T-helper 1 cell treated with Interleukin-12 subunit alpha and Interleukin-12 subunit beta and Interleukin-4 antibody, amounts not matched to agents 30 μg/mL and 1 μg/mL, for 36 hours (primary cell): ENCODE results near the gene TNFSF4.
A peak's percentile ranks its signal among the peaks of the same experiment; 100 is the strongest.

Experiments used
- H3K27ac Mint-ChIP-seq: one replicate; pipeline ENCODE4 v1.8.0; 2021; ENCODE audit warnings: mild to moderate bottlenecking, mixed read lengths
- H3K27me3 Mint-ChIP-seq: one replicate; pipeline ENCODE4 v1.8.0; 2021; ENCODE audit warnings: low read depth, mixed read lengths
- H3K36me3 Mint-ChIP-seq: one replicate; pipeline ENCODE4 v1.8.0; 2021; ENCODE audit warnings: low read depth, mixed read lengths
- H3K4me1 Mint-ChIP-seq: one replicate; pipeline ENCODE4 v1.8.0; 2021; ENCODE audit warnings: low read depth, mixed read lengths
- H3K4me3 Mint-ChIP-seq: one replicate; pipeline ENCODE4 v1.8.0; 2021; ENCODE audit warnings: mild to moderate bottlenecking, moderate library complexity, mixed read lengths
- H3K9me3 Mint-ChIP-seq: one replicate; pipeline ENCODE4 v1.8.0; 2021; ENCODE audit warnings: mixed read lengths

The TNFSF4 gene

DNA sequence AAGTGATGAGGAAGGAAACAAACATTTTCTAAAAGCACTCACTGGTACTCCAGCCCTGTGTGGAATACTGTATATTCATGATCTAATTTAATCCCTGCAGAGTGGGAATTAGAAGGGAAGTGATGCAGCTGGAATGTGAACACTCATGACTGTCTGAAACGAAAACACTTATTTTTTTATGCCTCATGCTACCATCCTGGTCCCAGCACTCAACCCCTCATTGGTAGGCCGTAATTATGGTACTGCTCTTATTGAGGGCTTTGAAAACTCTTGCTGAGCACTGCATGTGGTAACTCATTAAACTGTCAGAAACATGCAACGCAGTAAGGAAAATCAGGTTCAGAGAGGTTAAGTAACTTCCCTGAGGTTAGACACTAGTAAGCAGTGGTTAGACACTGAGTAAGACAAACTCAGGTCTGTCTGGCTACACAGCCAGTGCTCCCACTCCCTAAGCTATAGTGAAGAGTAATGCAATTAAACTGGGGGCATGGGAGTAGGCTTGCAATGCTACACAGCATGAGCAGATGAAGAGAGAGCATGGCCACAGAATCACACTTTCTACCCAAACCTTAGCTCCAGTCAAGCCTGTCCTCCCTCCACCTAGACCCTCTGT is 17.3 kb upstream of the TNFSF4 start:
- Mint-ChIP-seq H3K27me3 (no peaks in the 10 kb centered on the region), H3K4me1 (peaks cover 4% of the 10 kb centered on the region), H3K27ac (no peak overlapping the region), H3K4me3 (no peak overlapping the region), H3K9me3 (no peaks in the 10 kb centered on the region), H3K36me3 (no peaks in the 10 kb centered on the region)

DNA sequence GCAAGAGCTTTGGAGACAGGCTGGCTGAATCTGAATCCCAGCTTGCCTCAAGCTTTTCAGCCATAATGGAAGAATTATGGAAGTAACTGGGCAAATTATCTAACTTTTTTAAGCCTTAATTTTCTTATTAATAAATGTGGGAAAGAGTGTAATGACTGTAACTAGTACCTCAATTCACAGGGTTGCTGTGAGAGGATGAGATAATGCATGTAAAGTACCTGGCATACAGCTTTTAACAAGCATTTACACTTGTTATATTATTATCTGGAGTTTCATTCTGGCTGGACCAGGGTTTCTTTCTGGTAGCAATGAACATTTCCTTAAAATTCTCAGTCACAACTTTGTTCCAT is 15.9 kb upstream of the TNFSF4 start:
- peaks cover 5% of the 10 kb centered on the region for H3K27me3 Mint-ChIP-seq
- H3K4me1 Mint-ChIP-seq: peaks cover 4% of the 10 kb centered on the region
- no peak overlapping the region for H3K4me3 Mint-ChIP-seq
- H3K9me3 Mint-ChIP-seq: no peaks in the 10 kb centered on the region
- H3K36me3 Mint-ChIP-seq: no peaks in the 10 kb centered on the region
- H3K27ac Mint-ChIP-seq: no peak overlapping the region

- H3K4me1 Mint-ChIP-seq: peaks cover 4% of the 10 kb centered on the region
- H3K27ac Mint-ChIP-seq: no peak overlapping the region
- H3K9me3 Mint-ChIP-seq: no peaks in the 10 kb centered on the region
- no peaks in the 10 kb centered on the region for H3K36me3 Mint-ChIP-seq
- no peak overlapping the region for H3K4me3 Mint-ChIP-seq
- peaks cover 7% of the 10 kb centered on the region for H3K27me3 Mint-ChIP-seq
These were observed 15.3 kb upstream of the TNFSF4 start for GRCh38 chr1:173222149-173223030.

- Mint-ChIP-seq H3K9me3 (no peaks in the 10 kb centered on the region), H3K4me3 (no peak overlapping the region), H3K27ac (no peak overlapping the region)
These were observed 13.0 kb upstream of the TNFSF4 start for GRCh38 chr1:173220157-173220556.

DNA sequence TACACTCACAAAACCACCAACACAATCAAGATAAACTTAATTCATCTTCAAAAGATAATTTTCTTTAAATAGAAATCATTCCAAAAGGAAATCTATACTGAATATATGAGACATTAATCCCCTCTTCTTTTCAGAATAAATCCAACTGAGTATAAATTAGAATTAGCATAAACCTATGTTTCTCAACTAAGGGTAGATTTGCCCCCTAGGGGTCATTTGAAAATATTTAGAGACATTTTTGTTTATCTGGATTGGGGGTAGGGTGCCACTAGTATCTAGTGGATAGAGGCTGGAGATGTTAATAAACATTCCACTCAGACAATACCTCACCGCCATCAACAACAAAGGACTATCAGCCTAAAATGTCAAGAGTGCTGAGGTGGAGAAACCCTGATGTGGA is 6.5 kb upstream of the TNFSF4 start:
- Mint-ChIP-seq H3K27me3 (peaks cover 31% of the 10 kb centered on the region), H3K36me3 (no peaks in the 10 kb centered on the region), H3K4me3 (no peak overlapping the region), H3K9me3 (no peaks in the 10 kb centered on the region), H3K4me1 (no peaks in the 10 kb centered on the region), H3K27ac (no peak overlapping the region)

More at GRCh38 chr1:173220157-173220556, 13.0 kb upstream of the TNFSF4 start:
- Mint-ChIP-seq H3K36me3 (no peaks in the 10 kb centered on the region), H3K27me3 (peaks cover 7% of the 10 kb centered on the region), H3K4me1 (peaks cover 3% of the 10 kb centered on the region)

DNA sequence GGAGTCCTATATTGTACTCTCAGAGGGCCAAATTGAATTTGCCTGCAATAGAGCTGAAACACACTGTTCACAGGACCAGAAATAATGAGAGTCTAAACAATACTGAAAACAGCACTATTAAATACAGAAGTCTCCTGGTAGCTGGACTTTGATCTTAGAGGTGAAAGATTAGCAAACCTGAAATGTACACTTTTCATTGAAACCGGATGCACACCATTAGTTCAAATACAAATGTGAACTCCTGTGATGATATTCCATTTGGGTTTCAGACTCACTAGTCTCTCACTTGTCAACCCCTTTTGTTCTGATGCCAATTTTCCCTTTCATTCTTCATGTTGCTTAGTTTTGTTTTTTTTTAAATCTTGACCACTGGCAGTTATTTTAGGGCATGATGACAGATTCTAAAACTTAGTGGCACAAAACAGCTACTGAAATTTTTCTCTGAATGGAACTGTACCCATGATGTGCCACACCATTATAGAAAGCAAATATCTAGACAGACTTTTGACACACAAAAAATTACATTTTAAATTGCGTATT is 5.9 kb upstream of the TNFSF4 start:
- H3K36me3 Mint-ChIP-seq: no peaks in the 10 kb centered on the region
- H3K4me3 Mint-ChIP-seq: no peak overlapping the region
- H3K9me3 Mint-ChIP-seq: no peaks in the 10 kb centered on the region
- H3K27ac Mint-ChIP-seq: no peak overlapping the region
- H3K4me1 Mint-ChIP-seq: no peaks in the 10 kb centered on the region
- H3K27me3 Mint-ChIP-seq: peaks cover 27% of the 10 kb centered on the region

GRCh38 chr1:173210716-173211231 is 3.6 kb upstream of the TNFSF4 start:
- H3K4me1 Mint-ChIP-seq: peaks cover 15% of the 10 kb centered on the region

GRCh38 chr1:173210283-173210682 is 3.2 kb upstream of the TNFSF4 start:
- no peak overlapping the region for H3K27ac Mint-ChIP-seq
- no peak overlapping the region for H3K4me3 Mint-ChIP-seq
- H3K9me3 Mint-ChIP-seq: no peaks in the 10 kb centered on the region
- H3K4me1 Mint-ChIP-seq: peaks cover 20% of the 10 kb centered on the region
- H3K27me3 Mint-ChIP-seq: peaks cover 38% of the 10 kb centered on the region
- H3K36me3 Mint-ChIP-seq: peaks cover 1% of the 10 kb centered on the region

More at GRCh38 chr1:173210716-173211231, 3.6 kb upstream of the TNFSF4 start:
- Mint-ChIP-seq H3K4me3 (no peak overlapping the region), H3K27ac (no peak overlapping the region), H3K36me3 (no peaks in the 10 kb centered on the region), H3K9me3 (no peaks in the 10 kb centered on the region), H3K27me3 (peaks cover 34% of the 10 kb centered on the region)

DNA sequence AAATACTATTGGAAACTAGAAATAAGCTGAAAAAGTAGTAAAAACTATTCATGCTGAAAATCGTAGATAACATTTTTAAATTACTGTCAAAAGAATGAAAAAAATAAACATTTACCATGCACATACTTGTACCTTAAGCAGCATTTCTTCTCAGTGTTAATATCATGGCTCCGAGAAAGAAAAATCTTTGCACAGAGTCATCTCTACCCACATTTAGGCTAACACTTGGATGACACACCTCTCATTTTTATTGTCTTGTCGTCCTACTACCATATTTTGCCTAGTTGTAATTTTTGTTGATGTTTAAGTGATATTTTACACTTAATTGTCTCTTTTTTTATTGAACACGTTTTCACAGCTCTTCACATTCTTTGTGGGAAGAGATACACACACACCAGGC is 1.7 kb upstream of the TNFSF4 start:
- H3K27ac Mint-ChIP-seq: no peak overlapping the region
- H3K27me3 Mint-ChIP-seq: peaks cover 38% of the 10 kb centered on the region
- no peak overlapping the region for H3K4me3 Mint-ChIP-seq
- H3K9me3 Mint-ChIP-seq: no peaks in the 10 kb centered on the region
- peaks cover 2% of the 10 kb centered on the region for H3K36me3 Mint-ChIP-seq
- peaks cover 24% of the 10 kb centered on the region for H3K4me1 Mint-ChIP-seq

DNA sequence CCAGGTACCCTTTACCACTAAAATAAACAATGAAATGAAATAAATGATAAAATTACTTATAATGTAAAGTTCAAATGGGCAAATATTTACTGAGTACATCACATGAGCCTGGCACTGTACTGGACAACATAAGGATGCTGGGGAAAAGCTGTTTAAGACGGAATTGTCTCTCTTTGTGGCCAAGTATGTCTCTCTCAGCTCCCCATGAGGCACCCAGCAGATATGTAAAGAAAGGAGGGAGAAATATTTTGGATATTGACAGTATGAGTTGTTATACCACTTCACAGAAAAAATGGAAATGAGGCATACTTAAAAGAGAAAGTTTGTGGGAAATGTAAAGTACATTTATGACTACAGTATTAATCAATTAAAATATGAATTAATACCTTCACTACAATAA is 1.0 kb upstream of the TNFSF4 start:
- Mint-ChIP-seq H3K27ac (no peak overlapping the region), H3K4me1 (peaks cover 24% of the 10 kb centered on the region), H3K36me3 (peaks cover 2% of the 10 kb centered on the region)

DNA sequence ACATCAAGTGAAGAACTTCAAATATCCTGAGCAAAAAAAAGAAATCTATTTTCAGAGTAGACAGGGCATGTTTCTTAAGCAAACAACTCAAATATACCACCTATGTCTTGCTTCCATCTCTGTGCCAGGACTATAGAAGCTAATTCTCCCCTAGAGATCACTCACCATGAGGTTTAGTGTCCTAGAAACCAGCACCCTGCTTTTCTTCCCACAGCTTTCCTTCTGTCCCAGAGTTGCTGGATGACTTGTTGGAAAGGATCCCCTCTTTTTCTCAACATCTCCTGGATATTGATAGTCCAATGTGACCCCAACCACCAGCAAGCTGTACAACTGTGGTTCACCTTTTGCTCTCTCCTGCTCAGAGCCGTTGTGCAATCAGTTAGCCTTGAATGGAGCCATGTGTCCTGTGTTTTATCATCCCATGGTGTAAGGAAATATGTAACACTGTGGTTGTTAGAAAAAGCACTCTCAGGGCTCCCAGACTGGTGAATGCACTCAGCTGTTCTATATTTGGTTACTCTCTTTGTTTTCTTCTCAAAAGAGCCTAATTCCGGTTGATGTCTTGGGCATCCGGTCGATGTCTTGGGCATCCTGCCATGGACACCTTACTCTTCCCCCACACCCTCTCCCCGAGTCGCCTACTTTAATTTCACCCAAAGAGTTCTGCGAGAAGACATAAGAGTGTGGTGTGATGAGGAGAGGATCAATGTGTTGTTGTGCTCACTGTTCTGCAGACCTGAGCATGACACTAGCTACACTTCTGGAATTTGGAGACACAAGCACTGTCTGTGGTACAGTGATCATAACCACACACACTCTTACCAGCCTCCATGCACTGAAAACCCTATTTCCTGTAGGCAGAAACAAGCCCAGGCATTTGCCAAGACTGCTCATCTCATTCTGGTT is 1.7 kb downstream of the TNFSF4 start:
- peaks cover 36% of the 10 kb centered on the region for H3K27me3 Mint-ChIP-seq
- H3K4me3 Mint-ChIP-seq: peak overlapping the region; percentile 68
- peaks cover 32% of the 10 kb centered on the region for H3K4me1 Mint-ChIP-seq

More for the DNA sequence above, 1.0 kb upstream of the TNFSF4 start:
- H3K27me3 Mint-ChIP-seq: peaks cover 40% of the 10 kb centered on the region
- no peaks in the 10 kb centered on the region for H3K9me3 Mint-ChIP-seq
- no peak overlapping the region for H3K4me3 Mint-ChIP-seq

GRCh38 chr1:173204693-173205092 is 2.4 kb downstream of the TNFSF4 start:
- Mint-ChIP-seq H3K36me3 (peaks cover 2% of the 10 kb centered on the region), H3K27ac (no peak overlapping the region), H3K9me3 (no peaks in the 10 kb centered on the region), H3K27me3 (peaks cover 31% of the 10 kb centered on the region), H3K4me3 (peak overlapping the region; percentile 0), H3K4me1 (peaks cover 32% of the 10 kb centered on the region)

More for the DNA sequence above, 1.7 kb downstream of the TNFSF4 start:
- H3K27ac Mint-ChIP-seq: peak overlapping the region; percentile 64
- no peaks in the 10 kb centered on the region for H3K9me3 Mint-ChIP-seq
- H3K36me3 Mint-ChIP-seq: peaks cover 2% of the 10 kb centered on the region

GRCh38 chr1:173202424-173203145 is 4.5 kb downstream of the TNFSF4 start:
- H3K36me3 Mint-ChIP-seq: peaks cover 2% of the 10 kb centered on the region
- peaks cover 34% of the 10 kb centered on the region for H3K27me3 Mint-ChIP-seq
- H3K9me3 Mint-ChIP-seq: no peaks in the 10 kb centered on the region
- no peak overlapping the region for H3K4me3 Mint-ChIP-seq
- peaks cover 31% of the 10 kb centered on the region for H3K4me1 Mint-ChIP-seq
- no peak overlapping the region for H3K27ac Mint-ChIP-seq
